GM18526 (cell line): ENCODE data around the gene TMC4.

Experiments used
- POLR2A ChIP-seq: IDR thresholded peaks from 3 replicates; pipeline ENCODE4 v1.6.1; 2011; ENCODE audit not compliant: insufficient read length; ENCODE audit errors: extremely low read depth

The TMC4 gene

DNA sequence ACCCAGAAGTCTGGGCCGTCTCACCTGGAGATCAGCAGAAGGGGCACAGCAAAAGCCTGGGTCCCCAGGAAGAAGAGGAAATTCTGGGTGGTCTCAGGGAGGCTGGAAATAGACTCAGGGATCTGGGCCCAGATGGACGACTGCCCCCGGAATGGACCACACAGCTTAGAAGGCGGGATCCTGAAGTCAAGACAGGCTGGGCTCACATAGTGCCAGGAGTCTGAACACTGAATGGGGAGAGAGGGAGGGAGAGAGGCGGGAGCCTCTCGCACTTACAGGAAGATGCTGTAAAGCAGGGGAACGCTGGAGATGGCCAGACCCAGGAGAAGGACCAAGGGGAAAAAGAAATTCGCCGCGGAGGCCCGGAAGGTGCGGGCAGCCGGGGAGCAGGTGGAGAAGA lies 12.1 kb downstream of the TMC4 start:
- TF ChIP-seq POLR2A, result no peak

DNA sequence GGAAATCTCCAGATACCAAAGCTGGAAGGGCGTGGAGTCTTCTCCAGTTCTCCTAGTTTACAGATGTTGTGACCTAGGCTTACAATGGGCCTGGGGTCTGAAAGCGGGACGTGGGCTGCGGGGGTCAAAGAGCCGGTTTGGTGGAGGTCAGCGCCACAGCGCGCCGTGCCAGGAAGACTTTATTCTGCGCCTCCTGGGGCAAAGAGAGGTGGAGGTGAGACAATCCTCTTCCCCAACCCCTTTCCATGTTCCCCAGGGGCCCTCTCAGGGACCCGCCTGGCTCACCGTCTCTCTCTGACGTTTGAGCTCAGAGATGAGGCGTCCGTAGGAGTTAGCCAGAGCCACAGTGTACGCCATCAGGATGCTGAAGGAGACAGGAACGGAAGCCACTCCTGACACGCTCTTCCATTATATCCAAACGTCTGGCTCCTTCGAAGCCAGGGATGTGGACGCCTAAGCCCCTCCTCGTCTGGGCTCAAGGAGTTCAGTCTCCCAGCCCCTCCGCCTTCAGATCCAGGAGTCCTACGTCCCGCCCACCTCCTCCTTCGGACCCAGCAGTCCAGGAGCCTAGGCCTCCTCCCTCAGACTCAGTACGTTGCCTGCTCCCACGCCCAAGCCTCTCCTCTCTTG lies 12.7 kb downstream of the TMC4 start:
- no peak for TF ChIP-seq POLR2A

DNA sequence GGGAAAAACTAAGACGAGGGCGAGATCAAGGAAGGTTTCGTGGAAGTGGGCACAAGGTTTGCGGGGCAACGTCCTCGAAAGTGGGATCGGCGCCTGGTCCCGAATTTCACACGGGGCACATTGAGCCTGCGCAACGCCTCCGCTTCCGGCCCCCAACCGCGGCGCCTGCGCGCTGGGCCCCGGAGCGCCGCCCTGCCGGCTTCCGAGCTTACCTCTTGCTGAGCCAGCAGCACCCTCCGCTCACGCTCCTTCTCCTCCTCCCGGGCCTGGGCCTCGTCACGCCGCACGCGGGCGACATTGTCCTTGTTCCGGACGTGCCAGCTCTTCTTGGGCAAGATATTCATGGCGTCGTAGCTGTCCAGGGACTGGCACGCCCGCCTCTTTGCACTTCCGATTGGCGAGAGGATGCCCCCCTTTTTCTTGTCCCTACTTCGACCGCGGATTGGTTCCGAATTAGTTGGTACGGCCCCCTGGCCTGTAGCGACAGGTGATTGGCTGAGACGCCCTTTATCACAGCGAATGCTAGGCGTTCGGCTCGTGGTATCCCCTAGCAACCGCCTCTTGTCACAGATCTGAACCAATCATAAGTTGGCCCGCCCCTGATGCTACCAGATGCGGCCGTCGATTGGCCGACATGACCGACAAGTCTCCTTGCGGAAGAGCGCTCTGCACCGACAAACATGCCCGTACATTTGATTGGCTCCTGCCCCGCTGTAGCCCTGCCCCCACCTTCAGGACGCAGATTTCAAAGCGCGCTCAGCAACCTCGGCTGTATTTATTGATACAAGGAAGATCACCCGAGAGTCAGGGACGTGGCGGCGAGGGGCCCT lies 13.4 kb downstream of the TMC4 start, which contains the start of gene LENG1:
TSS of gene LENG1 (minus strand) at position 370 of the 830 bp plus-strand sequence. CDS start at position 344, 26 bp downstream.
- TF ChIP-seq POLR2A, result peak; percentile 79

DNA sequence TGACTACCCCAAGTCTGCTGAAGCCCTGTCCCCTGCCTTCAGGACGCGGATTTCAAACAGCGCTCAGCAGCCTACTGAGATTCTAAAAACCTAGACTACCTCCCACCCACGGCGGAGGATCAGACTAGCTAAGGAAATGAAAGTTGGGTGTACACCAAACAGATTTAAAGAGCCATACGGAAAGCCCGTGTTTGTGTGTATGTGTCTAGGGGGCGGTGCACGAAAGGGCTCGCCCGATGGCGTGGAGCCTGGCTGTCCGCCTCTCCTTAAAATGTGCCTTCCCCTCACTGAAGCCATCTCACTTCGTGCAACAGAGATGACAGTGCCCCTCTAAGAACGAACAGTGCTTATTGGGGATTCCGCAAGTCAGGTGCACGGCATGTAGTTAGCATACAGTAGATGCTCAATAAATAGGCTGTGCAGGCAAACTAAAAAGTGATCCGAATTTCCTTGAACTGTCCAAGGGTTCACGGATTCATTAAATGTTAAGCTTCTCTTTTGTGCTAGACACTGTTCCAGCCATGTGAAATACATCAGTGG lies 14.1 kb downstream of the TMC4 start:
- TF ChIP-seq POLR2A, result no peak

DNA sequence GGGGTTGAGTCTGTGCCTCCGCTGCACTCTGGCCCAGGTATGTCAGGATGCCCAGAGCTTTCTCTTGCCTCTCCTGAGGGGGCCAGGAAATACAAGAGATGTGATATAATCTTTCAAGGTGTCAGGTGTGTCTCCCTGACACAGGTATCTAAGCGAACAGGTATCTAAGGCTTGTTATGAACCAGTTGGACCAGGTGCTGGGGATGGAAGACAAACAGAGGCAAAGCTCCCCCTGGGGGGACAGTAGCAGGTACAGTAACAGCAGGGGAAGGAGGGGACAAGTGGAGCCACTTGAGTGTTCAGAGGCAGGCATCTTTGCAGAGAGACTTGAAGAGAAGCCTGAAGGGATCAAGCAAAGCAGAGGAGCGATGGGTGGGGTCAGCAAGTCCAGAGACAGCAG lies 16.0 kb downstream of the TMC4 start:
- no peak for TF ChIP-seq POLR2A

DNA sequence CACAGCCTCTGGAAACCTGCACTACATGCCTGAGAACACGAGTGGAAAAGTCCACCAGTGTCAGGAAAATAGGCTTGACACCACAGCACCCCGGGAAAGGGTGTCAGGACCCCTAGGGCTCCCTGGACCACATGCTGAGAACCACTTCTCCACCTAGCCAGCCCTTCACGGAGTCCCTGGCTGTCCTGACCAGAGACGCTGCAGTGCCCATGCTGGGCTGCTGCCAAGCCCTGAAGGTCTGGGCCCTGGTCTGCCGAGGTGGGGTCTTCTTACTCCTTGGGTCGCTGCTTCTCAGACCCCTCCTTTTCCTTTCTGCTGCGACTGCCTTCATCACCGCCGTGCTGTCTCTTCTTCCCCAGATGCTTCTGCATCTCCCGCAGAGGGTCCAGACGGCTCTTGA lies 16.5 kb downstream of the TMC4 start:
- no peak for TF ChIP-seq POLR2A

DNA sequence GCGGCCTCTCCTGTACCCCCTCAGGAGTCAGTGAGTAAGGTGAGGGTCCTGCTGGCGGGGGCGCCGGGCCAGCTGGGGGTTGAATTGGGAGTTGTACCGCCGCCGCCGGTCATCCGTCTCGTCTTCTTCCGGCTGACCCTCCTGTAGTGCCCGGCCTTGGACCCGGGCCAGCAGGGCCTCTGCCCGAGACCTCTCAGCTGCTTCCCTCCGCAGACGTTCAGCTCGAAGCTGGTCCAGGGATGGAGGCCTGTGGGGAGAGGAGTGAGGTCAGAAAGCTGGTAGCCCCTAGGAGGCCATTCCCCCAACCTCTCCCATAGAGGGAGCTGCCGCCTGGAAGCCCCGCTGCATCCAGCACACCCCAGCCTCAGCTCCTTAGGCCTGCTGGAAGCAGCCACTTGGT lies 17.3 kb downstream of the TMC4 start:
- TF ChIP-seq POLR2A, result no peak

DNA sequence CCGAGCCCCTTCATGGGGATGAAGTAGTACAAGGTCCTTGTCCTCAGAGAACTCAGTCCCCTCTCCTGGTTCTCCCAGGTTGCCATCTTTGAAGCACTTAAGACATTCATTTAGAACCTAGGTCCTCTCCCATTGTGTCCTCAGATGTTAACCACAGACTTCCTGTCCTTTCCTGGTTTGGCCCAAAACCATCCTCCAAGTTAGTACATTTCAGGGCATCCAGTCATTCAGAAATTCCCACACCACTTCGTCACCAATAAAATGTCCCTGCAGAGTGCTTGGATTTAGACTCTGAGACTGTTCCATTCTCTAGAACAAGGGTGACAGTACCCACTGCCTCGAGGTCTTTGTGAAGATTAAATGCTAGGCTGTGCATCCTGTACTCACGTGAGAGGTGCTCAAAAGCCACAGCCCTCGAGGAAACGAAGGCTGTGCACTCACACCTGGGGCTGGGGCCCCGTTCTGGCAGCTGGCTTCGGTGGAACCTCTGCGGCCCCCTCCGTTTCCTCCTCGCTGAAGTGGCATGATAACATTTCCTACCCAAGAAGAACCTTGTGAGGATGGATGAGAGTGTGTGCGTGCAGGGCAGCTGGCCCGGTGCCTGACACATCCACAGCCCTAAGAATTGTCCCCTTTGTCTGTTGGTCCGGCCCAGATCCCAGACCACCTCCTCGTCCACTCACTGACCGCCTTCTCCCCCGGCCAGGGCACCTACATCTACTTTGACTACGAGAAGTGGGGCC lies 18.2 kb downstream of the TMC4 start:
- TF ChIP-seq POLR2A, result no peak

DNA sequence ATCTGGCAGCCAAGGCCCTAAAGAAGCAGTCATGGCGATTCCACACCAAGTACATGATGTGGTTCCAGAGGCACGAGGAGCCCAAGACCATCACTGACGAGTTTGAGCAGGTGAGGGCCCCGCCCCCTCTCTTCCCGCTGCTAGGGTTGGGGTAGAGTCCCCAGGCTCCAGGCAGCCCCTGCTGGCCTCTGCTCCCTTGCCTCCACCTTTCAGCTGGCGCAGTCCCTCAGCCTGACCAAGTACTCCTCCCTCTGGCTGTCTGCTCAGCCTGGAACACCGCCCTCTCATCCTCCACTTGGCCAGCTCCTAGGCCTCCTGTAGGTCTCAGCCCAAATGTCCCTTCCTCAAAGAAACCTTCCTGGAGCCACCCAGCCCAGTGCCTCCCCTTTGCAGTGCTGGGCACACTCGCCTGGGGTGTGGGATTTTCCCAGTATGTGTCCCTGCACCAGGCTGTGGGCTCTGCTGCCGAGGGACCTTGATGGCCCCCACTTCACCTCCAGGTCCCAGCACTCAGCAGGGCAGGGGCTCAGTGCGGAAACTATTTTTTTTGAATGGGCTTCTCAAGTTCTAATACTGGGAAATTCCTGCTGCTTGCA lies 19.1 kb downstream of the TMC4 start:
- no peak for TF ChIP-seq POLR2A

DNA sequence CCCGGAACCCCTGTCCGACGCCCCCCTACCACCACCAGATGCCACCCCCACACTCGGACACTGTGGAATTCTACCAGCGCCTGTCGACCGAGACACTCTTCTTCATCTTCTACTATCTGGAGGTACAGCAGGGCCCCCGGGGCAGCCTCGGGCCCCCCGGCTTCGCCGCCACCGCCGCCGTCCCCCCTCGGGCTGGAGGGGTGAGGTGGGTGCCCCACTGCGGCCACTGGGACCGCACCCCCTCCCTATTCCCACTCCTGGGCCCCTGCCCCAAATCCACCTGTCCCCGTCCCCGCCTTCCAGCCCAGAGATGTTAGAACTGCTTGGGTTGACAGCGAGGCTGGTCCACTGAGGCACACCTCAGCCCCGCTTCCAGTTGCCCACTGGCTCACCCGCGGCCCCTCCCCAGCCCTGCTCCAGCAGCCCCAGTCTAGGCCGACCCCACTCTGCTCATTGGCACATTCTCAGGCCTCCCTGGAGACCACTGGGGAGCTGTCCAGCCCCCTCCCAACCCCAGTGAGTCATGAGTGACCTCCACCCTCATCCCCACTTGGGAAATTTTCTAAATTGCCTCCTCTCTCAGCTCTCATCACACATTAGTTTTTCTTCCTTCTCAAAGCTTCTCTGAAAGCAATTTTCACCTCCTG lies 20.0 kb downstream of the TMC4 start:
- TF ChIP-seq POLR2A, result peak; percentile 23

DNA sequence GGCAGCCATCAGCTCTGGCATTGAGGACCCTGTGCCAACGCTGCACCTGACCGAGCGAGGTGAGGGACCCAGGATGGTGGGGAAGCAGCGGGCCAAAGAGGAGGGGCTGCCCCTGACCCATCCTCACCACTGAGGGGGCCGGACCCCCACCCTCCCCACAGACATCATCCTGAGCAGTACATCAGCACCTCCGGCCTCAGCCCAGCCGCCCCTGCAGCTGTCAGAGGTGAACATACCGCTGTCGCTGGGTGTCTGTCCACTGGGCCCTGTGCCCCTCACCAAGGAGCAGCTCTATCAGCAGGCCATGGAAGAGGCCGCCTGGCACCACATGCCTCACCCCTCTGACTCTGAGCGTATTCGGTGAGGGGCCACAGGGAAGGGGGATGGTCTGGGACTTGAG lies 20.7 kb downstream of the TMC4 start:
- no peak for TF ChIP-seq POLR2A

DNA sequence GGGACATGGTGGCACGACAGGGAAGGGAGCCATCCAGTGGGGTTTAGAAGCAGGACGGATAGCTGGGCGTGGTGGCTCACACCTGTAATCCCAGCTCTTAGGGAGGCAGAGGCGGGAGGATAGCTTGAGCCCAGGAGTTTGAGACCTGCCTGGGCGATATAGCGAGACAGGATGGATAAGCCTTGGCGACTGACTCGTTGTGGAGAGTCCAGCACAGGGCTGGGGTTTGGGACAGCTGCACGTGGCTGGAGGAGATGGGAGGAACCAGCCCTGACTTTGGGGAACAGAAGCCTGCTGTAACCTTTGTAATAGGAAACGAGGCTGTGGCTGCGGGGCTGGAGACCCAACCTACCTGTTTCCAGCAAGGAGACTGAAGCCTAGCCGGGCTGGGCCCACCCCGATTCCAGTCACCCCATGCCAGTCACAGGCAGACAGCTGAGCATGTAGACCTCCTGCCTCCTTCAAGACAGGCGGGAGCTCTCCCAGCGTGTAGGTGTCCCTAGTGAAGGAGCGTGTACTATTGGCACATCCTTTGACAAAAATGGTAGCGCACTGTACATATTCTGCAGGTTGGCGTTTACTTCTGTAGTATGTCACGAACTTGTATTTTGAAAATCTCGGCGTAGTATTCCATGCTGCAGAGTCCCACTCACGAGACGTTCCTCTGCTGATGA lies 21.5 kb downstream of the TMC4 start:
- TF ChIP-seq POLR2A, result no peak

DNA sequence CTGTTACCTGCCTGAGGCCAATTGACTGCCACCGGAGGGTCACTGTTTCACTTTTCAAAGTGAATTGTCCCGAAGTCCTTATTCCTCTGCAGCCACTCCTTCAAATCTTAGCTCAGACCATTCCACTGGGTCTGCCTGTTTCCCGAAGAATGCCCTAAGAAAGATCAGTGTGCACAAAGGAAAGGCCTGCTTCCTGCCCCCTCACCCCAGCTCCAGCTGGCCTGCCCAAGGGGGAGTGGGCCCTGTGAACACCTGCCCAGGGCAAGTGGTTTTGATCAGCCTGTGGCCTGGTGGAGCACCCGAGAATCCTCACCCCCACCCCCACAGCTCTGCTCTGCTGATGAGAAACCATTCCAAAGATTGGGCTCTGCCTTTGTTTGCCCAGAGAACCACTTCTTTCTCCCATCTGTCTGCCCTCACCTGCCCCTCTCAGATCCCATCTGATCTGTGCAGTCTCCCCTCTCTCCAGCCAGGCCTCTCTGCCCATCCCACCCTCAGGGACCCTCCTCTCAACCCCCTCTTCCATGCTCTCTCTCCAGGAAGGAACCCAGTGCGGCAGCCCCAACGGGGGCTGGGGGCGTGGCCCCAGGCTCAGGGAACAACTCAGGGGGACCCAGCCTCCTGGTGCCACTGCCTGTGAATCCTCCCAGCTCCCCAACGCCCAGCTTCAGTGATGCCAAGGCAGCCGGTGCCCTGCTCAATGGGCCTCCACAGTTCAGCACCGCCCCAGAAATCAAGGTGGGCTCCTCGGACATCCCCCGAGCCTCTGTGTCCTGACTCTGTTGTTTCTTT lies 23.7 kb downstream of the TMC4 start:
- TF ChIP-seq POLR2A, result no peak
